Measurements from ENCODE around the gene C3orf70. TPM values are rescaled to one million over a fixed set of nuclear protein-coding genes. Genes with fewer than 3 reads are reported as not detected.

The C3orf70 gene
- total RNA-seq, 1 donor from 2014 or later = 1.5 TPM

DNA sequence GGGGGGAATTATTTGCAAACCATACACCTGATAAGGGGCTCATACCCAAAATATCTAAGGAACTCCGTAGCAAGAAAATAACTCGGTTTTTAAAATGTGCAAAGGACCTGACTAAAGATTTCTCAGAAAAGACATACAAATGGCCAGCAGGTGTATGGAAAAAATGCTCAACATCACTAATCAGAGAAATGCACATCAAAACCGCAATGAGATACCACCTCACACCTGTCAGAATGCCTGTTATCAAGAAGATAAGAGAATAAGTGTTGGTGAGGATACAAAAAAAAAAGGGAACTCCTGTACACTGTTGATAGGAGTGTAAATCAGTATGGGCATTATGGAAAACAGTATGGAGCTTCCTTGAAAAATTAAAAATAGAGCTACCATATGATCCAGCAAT is 89.4 kb downstream of the C3orf70 start:
- ATAC-seq (ENCODE audit: poor library complexity) (no peak), DNase-seq (no peak)
- intact Hi-C loops (cut with DNase I) = no loop called here

DNA sequence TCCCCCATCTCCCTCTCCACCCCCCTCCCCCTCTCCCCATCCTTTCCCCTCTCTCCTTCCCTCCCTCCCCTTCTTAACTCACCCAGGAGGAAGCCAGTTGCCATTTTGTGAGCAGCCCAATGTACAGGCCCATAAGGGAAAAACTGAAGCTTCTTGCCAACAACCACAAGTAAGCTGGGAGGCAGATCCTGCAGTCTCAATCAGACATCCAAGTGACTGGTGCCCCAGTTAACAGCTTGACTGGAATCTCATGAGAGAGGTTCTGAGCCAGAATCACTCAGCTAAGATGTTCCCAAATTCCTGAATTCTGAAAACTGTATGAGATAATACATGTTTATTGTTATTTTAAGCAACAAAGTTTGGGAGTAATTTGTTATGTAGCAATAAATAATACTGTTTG is 90.7 kb downstream of the C3orf70 start:
- intact Hi-C loops (cut with DNase I) = no loop called here
- DNase-seq (no peak), ATAC-seq (ENCODE audit: poor library complexity) (no peak)

DNA sequence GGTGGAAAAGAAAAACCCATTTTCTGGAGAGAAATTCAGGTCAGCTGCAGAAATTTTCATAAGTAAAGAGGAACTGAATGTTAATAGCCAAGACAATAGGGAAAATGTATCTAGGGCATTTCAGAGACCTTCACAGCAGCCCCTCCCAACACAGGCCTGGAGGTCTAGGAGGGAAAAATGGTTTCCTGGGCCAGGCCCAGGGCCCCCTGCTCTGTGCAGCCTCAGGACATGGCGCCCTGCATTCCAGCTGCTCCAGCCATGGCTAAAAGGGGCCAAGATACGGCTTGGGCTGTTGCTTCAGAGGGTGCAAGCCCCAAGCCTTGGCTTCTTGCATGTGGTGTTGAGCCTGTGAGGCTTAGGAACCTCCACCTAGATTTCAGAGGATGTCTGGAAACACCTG is 92.2 kb downstream of the C3orf70 start:
- ATAC-seq (ENCODE audit: poor library complexity) (no peak), DNase-seq (no peak)
- intact Hi-C loops (cut with DNase I) = no loop called here

DNA sequence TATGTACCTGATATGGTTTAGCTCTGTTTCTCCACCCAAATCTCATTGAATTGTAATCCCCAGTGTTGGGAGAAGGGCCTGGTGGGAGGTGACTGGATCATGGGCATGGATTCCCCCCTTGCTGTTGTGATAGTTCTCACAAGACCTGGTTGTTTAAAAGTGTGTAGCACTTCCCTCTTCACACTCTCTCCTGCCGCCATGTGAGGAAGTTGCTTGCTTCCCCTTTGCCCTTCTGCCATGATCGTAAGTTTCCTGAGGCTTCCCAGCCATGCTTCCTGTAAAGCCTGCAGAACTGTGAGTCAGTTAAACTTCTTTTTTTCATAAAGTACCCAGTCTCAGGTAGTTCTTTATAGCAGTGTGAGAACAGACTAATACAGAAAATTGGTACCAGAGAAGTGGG is 93.1 kb downstream of the C3orf70 start:
- DNase-seq = no peak
- intact Hi-C loops (cut with DNase I) = no loop called here
- peak; percentile 53 for ATAC-seq (ENCODE audit: poor library complexity)

DNA sequence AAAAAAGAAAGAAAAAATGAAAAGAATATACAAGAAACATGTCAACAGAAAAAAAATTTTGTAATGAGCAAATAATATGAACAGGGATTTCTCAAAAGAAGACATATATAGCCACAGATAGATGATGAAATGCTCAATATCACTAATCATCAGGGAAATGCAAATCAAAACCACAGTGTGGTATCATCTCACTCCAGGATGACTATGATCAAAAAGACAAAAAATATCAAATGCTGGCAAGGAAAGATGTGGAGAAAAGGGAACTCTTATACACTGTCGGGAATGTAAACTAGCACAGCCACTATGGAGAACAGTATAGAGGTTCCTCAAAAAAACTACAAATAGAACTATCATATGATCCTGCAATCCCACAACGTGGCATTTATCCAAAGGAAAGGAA is 94.1 kb downstream of the C3orf70 start:
- peak; percentile 41 for ATAC-seq (ENCODE audit: poor library complexity)
- intact Hi-C loops (cut with DNase I) = no loop called here
- no peak for DNase-seq

DNA sequence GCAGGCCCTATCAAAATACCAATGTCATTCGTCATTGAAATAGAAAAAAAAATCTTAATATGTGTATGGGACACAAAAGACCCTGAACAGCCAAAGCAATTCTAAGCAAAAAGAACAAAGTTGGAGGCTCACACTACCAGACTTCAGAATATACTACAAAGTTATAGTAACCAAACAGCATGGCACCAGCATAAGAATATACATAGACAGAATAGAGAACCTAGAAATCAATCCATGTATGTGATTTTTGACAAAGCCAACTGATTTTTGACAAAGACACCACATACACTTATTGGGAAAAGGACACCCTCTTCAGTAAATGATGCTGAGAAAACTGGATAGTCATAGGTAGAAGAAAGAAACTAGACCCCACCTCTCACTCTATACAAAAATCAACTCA is 95.0 kb downstream of the C3orf70 start:
- ATAC-seq (ENCODE audit: poor library complexity) (no peak), DNase-seq (no peak)
- intact Hi-C loops (cut with DNase I) = no loop called here

DNA sequence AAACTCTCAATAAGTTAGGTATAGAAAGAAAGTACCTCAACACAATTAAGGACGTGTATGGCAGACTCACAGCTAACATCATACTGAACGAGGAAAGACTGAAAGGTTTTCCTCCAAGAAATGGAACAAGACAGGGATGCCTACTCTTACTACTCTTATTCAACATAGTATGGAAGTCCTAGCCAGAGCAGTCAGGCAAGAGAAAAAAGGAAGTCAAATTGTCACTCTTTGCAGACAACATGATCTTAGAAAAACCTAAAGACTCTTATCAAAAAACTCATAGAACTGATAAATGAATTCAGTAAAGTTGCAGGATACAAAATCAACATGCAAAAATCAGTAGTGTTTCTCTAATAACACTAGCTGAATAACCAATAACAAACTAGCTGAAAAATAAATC is 96.0 kb downstream of the C3orf70 start:
- ATAC-seq (ENCODE audit: poor library complexity) (no peak), DNase-seq (no peak)
- intact Hi-C loops (cut with DNase I) = no loop called here

DNA sequence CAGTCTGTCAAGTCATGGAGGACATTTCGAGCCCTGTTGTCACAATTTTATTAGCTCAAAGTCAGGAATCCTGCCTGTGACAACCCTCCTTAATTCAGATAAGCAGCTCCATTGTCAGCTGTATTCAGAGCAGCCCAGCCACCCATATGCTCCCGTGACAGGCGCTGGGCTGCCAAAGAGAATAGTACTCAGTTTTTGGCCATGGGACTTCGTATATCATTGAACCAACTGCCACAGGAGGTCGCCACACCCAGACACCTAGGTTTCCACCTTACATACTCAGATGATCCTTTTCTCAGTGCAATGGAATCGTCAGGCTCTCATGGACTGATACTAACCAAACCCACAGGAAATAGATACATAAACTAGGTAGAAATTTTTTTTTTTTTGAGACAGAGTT is 100.2 kb downstream of the C3orf70 start:
- intact Hi-C loops (cut with DNase I) = no loop called here
- DNase-seq (no peak), ATAC-seq (ENCODE audit: poor library complexity) (no peak)

DNA sequence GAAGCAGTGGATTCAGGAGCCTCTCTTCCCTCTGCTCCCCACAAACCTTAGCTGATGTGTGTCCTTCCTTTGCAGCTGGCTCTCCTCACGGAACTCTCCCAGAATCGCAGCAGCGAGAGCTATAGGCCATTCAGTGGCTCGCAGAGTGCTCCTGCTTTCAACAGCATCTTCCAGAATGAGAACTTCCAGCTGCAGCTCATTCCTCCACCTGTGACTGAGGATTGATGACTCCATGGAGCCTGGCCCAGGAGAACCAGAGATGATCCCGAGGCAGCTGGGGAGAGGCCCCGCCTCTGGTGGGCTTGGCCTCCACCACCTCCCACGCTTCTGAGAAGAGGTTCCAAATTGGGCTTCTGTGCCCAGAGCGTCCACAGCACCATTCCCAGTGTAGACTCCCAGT is 101.1 kb downstream of the C3orf70 start:
- DNase-seq (no peak), ATAC-seq (ENCODE audit: poor library complexity) (no peak)
- intact Hi-C loops (cut with DNase I) = no loop called here

DNA sequence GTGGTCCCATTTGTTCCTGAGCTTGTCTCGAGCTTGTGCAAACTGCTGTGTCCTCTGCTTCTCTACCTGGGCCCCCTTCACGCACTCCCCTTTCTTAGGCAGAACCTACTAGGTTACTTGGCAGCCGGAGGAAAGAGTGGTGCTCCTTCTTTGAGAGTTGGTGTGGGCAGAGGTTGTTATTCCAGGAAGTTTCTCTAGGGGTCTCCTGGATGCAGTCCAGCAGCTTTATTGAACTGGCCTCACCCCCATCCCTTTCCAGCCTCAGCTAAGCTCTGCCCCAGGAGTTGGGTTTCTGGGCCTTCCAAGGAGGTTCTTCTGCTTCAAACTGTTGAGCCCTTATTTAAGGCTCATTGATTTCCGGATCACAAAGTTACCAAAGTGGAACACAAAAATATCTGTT is 103.2 kb downstream of the C3orf70 start:
- ATAC-seq (ENCODE audit: poor library complexity) (no peak), DNase-seq (no peak)
- intact Hi-C loops (cut with DNase I) = no loop called here

DNA sequence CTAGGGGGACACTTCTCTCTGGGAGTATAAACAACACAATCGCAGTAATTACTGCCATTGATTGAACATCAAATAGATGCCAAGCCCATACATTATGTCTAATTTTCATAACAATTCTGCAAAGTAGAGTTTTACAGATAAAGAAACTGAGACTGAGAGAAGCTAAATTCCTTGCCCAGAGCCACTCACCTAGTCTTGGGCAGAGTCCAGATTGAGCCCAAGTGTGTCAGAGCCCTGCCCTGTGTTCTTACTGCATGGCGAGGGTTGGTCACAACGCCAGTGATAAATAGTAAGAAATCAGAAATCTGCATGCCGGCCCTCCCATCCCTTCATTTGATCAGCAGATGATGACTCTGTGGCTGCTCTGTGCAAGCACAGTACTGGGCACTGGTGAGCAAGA is 106.3 kb downstream of the C3orf70 start:
- DNase-seq (no peak), ATAC-seq (ENCODE audit: poor library complexity) (no peak)
- intact Hi-C loops (cut with DNase I) = no loop called here

DNA sequence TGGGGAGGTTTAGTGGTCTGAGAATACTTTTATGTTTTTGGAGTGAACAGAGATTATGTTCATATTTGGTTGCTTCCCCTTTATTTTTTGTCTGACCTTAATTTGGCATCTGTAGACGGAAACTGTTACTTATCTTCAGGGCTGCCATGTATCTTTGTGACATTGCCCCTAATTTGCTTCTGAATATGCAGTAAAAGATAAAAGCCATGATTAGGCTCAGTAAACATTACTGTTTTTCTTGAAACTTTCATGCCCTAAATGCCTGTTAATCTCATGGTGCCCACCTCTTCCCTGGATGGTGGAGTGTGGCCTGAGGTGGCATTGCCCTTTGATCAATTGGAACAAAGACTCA is 106.7 kb downstream of the C3orf70 start:
- intact Hi-C loops (cut with DNase I) = no loop called here
- DNase-seq = no peak
- no peak for ATAC-seq (ENCODE audit: poor library complexity)

DNA sequence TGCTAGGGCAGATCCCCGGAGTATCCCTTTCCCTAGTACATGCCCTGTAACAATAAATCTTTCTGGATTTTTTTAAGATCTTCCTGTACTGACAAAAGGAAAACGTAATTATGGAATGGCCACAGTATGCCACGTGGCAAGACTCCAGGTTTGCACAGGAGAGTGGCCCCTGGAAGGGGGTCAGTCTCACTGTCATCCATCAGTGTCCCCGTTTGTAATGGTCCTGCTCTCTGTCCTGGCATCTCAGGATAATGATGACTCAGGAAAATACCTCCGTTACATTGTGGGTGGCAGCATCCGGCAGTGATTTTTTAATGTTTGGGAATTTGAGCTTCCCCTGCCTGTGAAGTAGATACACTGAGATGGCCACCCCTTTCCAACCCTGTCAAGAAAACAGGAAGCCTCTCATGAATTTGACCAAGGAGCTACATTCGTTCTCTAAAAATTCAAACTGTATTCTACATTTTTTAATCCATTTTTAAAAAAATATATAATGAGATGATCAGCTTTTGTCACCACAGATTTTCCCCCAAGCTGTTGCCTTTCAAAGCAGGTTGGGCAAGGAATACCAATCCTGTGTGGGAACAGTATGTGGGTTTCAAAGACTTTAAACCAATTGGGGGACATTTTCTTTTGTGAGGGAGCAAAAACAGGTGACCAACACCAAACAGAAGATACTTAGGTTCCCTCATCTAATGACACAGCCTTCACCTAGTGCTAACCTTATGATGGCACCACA is 110.4 kb downstream of the C3orf70 start:
- ATAC-seq (ENCODE audit: poor library complexity) = no peak
- DNase-seq = no peak
- intact Hi-C loops (cut with DNase I) = no loop called here

DNA sequence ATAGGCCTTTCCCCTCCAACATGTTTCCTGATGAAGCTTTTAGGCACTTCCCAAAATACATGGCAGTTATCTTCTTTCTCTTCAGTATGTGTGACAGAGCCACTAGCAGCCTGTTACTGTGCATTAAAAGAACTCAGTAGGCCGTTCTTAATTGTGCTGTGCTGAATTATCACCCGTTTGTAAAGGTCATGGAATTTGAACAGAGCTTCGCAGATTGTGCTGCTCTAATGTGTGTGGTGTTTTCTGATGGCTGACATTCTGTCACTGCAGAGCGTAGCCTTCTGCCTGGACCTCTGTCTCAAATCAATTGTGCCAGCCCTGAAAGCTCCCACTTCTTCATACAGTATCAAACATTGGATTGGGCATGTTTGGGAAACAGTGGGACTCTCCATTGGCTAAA is 111.3 kb downstream of the C3orf70 start:
- intact Hi-C loops (cut with DNase I) = no loop called here
- ATAC-seq (ENCODE audit: poor library complexity) (peak; percentile 55), DNase-seq (no peak)

DNA sequence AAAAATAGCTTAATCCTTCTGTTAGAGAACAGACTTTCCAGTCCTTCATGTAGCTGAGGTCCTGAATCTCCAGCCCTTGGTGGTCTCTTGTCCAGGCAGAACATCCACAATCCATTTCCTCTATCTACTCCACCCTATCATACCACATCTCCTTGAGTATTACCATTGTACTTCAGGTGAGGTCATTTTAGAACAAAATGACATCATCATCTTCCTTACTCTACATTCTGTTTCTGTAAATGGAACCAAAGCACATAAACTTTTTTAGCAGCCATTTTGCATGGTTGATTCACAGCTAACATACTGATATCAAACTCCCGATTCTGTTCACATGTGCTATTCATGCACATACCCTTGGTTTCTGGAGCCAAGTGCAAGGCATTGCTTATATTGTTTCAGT is 112.4 kb downstream of the C3orf70 start:
- DNase-seq = no peak
- no peak for ATAC-seq (ENCODE audit: poor library complexity)
- intact Hi-C loops (cut with DNase I) = no loop called here

DNA sequence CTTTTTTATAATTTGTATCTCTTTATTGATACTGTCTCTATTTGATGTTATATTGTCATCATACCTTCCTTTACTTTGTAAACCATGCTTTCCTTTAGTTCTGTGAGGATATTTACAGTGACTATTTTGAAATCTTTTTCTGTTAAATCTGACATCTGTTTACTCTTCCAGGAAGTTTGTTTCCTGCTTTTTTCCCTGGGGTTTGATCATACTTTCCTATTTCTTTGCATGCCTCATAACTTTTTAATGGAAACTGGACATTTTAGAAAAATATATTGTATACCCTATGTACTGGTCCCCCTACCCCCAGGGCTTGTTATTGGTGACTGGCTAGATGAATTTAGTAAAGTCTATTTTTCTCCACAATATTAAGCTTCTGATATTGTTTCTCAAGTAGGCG is 115.1 kb downstream of the C3orf70 start:
- intact Hi-C loops (cut with DNase I) = no loop called here
- DNase-seq = no peak
- no peak for ATAC-seq (ENCODE audit: poor library complexity)

DNA sequence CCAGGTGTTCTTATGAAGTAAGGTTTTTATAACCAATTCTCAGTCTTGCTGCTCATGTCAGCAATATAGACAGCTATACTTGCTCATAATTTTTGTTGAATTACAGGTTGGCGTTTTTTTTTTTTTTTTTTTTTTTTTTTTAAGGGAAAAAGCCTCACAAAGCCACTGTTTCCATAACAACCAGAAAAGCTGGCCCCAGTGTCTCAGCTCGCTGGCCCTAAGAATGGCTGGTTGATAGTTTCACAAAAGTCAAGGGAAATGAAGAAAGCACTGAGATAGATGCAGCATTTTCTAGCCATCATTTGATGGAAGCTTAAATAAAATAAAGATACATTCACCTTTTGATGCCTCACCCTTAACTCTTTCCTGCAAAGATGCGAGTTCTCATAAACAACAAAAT is 121.9 kb downstream of the C3orf70 start:
- intact Hi-C loops (cut with DNase I) = no loop called here
- no peak for DNase-seq
- no peak for ATAC-seq (ENCODE audit: poor library complexity)

DNA sequence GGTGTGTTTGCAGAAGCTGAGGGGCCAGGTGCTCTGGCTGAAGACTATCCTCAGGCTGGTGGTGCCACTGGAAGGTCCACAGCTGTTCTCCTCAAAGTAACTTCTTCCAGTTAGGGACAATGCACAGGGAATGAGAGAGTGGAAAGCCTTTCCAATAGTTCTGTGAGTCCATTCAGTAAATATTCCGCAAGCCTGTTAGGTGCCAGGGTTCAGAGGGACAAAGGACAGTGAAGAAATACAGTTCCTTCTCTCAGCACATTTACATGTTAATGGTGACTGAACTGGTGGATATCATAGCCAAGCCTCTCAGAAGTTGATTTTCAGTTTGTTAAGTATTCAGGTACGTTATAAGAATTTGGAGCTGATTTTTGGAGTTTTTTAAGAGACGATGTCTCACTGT is 122.5 kb downstream of the C3orf70 start:
- no peak for ATAC-seq (ENCODE audit: poor library complexity)
- intact Hi-C loops (cut with DNase I) = no loop called here
- no peak for DNase-seq

DNA sequence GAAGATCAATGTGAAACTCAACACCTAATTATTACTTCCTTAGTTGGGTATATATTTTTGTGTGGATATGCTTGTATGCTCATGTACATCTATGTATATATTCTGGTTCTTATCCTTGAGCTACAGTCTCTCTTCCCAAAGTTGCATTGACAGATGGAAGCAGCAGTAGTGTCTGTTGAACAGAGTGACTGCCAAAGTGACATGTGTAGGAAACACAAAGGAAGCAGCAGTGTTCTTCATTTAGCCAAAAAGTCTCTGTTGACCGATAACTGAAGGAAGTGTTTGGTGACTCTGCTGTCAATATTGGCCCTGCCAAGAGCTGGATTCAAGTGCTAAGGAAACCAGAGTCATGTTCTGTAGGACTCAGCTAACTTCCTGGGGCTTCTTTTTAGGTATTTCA is 123.8 kb downstream of the C3orf70 start:
- no peak for DNase-seq
- intact Hi-C loops (cut with DNase I) = no loop called here
- no peak for ATAC-seq (ENCODE audit: poor library complexity)

DNA sequence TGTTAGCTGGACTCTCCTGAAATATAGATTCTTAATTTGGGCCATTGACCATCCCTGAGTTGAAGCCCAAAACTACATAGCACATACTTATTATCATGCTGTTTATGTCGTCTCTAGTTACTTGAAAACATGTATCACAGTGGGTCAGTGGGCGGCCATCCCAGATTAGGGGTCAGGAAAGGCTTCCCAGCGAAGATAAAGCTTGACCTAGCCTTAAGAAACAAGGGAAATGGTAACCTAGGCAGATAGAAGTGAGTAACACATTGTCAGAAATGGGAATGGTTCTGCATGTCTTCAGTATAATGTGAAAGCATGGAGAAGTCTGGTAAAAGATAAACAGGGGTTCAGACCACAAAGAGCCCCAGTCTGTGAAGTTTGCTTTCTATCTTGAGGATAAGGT is 124.7 kb downstream of the C3orf70 start:
- intact Hi-C loops (cut with DNase I) = no loop called here
- no peak for ATAC-seq (ENCODE audit: poor library complexity)
- no peak for DNase-seq
